Measurements from ENCODE around the gene ATP13A5. TPM values are rescaled to one million over a fixed set of nuclear protein-coding genes. Genes with fewer than 3 reads are reported as not detected.

Gene ATP13A5
- total RNA-seq, 2 donors from 2014 or later = not detected

DNA sequence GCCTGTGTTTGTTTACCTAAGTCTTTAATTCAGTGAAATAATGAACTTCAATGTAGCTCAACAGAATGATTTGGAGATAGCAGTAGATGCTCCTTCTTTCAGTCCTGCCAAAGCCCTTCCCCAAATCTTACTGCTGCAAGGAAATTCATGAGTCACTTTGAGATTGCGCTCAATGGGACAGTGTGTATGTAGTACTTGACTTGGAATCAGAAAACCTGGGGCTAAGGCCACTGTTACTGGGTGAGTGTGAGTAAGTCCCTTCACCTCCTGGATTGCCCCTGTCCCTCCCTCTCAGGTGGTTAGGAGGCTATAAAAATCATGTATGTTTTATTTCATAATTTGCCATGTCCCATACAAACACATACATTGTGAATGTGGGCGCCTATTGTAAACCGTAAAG, 29.9 kb downstream of the ATP13A5 start:
- Histone ChIP-seq H3K27me3 (no peaks in the 10 kb centered on the region), H3K9me3 (no peaks in the 10 kb centered on the region), H3K27ac (no peak overlapping the region), H3K36me3 (replicated peaks in 1 of 2; ENCODE audit: insufficient read depth in 1 of 2, low read depth in 2 of 2) (no peaks in the 10 kb centered on the region), H3K4me3 (no peak overlapping the region), H3K4me1 (no peaks in the 10 kb centered on the region)
- no peak for ATAC-seq
- no peak for DNase-seq
- WGBS, 2 donors = 52 to 91% methylated on average over 3 of the region's 3 CpGs
- intact Hi-C loops (cut with DNase I) = no loop called here
- no peak for TF ChIP-seq CTCF (IDR thresholded peaks at IDR 0.05)
- TF ChIP-seq POLR2A (IDR thresholded peaks at IDR 0.05) = no peak

DNA sequence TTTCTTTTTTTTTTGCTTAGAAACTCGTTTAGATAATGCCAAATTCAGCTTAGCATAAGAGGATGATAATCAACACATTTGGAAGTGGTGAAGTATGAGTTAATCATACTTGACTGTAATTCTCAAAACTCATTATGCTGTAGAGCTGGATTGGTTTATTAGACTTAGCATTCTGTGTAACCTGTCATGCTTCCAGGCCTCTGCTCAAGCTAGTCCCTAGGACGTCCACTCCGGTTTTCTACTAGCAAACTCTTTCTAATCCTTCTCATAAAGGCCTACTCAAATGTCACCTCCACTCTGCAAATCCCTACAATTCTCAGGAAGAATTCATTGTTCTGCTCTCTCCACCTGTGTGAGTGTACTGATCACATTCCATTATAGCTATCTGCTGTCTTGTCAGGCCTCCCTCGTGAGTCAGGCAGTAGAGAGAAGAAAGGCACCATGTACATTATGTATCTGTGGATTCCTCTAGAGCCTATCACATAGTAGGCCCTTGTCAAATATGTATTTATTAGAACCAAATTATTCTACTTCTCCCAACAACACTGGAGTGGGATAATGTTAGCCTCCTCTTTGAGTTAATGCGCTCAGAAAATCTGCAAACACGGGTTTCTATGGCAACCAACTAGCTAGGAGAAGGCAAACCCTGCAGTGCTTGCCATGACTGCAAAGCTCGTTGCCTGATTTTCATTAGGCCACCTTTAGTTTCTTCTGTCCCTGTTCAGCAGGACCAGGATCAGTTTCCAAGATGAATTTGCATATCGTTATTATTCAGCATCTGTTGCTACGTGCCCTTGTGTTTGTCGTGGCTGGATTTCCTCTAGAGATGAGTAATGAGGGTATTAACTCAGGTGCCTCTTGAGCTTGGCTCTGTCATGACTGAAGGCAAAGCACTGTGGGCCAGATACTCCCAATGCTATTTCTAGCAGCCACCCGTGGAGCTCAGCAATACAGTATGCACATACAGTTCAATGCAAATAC, 30.7 kb downstream of the ATP13A5 start:
- WGBS, 2 donors = 27 to 38% methylated on average over 11 of the region's 11 CpGs
- Histone ChIP-seq H3K4me1 (no peaks in the 10 kb centered on the region), H3K27ac (no peak overlapping the region), H3K27me3 (no peaks in the 10 kb centered on the region), H3K36me3 (replicated peaks in 1 of 2; ENCODE audit: insufficient read depth in 1 of 2, low read depth in 2 of 2) (no peaks in the 10 kb centered on the region), H3K9me3 (no peaks in the 10 kb centered on the region), H3K4me3 (no peak overlapping the region)
- no peak for TF ChIP-seq POLR2A (IDR thresholded peaks at IDR 0.05)
- ATAC-seq (no peak), DNase-seq (no peak)
- intact Hi-C loops (cut with DNase I) = no loop called here

DNA sequence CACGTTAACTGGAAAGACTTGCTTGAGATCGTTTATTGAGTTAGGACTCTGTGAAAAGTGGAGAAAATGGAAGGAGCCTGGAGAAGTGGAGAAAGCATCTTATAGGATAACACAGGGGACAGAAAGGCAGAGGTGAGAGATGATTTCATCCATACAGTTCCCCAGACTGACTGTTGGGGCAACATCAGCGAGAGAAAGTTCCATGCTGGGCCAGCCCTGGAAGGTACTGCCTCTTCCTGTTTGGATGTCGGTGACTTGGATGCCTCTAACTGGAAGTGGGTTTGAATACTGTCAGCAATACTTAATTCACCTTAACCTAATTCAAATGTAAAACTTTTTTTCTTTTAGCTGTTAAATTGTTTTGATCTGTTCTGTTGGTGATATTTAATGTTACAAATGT, 32.3 kb downstream of the ATP13A5 start:
- no peaks in the 10 kb centered on the region for H3K9me3 ChIP-seq
- no peak overlapping the region for H3K27ac ChIP-seq
- TF ChIP-seq POLR2A (IDR thresholded peaks at IDR 0.05) (no peak), CTCF (IDR thresholded peaks at IDR 0.05) (no peak)
- H3K36me3 ChIP-seq (replicated peaks in 1 of 2; ENCODE audit: insufficient read depth in 1 of 2, low read depth in 2 of 2) = no peaks in the 10 kb centered on the region
- H3K4me3 ChIP-seq = no peak overlapping the region
- 70 to 80% methylated on average over 4 of the region's 4 CpGs for WGBS, 2 donors
- H3K27me3 ChIP-seq = no peaks in the 10 kb centered on the region
- intact Hi-C loops (cut with DNase I) = no loop called here
- DNase-seq = no peak
- H3K4me1 ChIP-seq = no peaks in the 10 kb centered on the region
- ATAC-seq = no peak

- H3K27ac ChIP-seq = no peak overlapping the region
- H3K36me3 ChIP-seq (replicated peaks in 1 of 2; ENCODE audit: insufficient read depth in 1 of 2, low read depth in 2 of 2) = no peaks in the 10 kb centered on the region
- intact Hi-C loops (cut with DNase I) = no loop called here
- H3K9me3 ChIP-seq = no peaks in the 10 kb centered on the region
- no peaks in the 10 kb centered on the region for H3K27me3 ChIP-seq
- TF ChIP-seq POLR2A (IDR thresholded peaks at IDR 0.05) = no peak
- TF ChIP-seq CTCF (IDR thresholded peaks at IDR 0.05) = no peak
- no peak for DNase-seq
- 70% methylated on average over 3 of the region's 3 CpGs for WGBS, 2 donors
- H3K4me3 ChIP-seq = no peak overlapping the region
- H3K4me1 ChIP-seq = no peaks in the 10 kb centered on the region
- ATAC-seq = no peak
Measured at GRCh38 chr3:193345431-193345830, 33.1 kb downstream of the ATP13A5 start.

DNA sequence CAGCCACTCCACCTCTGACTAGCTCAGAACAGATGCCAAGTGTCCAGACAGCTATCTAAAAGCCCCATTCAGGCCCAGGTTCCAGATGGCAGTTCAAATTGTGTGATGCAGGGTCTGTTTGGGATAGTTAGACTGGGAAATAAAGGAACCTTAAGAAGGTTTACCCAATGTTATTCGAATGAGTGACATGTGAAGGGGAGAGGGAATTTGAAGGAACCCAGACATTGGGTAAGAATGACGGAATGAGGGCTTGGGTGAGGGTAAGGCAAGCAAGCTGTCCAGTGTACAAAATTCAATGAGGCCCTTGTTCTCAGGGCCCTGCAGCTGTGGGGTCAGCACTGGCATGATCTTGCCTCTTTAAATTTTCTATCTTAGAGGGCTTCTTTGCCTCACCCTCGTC, 34.1 kb downstream of the ATP13A5 start:
- intact Hi-C loops (cut with DNase I) = no loop called here
- Histone ChIP-seq H3K4me1 (no peaks in the 10 kb centered on the region), H3K27me3 (no peaks in the 10 kb centered on the region), H3K9me3 (no peaks in the 10 kb centered on the region), H3K36me3 (replicated peaks in 1 of 2; ENCODE audit: insufficient read depth in 1 of 2, low read depth in 2 of 2) (no peaks in the 10 kb centered on the region), H3K27ac (no peak overlapping the region), H3K4me3 (no peak overlapping the region)
- 45 to 54% methylated on average over 3 of the region's 3 CpGs for WGBS, 2 donors
- TF ChIP-seq CTCF (IDR thresholded peaks at IDR 0.05) = no peak
- TF ChIP-seq POLR2A (IDR thresholded peaks at IDR 0.05) = no peak
- no peak for ATAC-seq
- DNase-seq = no peak

All from body of pancreas (tissue), 4 donors.